ENCODE data around the gene CALY.
A peak's percentile ranks its signal among the peaks of the same experiment; 100 is the strongest.

Gene CALY

GRCh38 chr10:133353202-133353959 lies 16.7 kb upstream of the CALY start:
- TF ChIP-seq FOXM1 (IDR thresholded peaks at IDR 0.05; ENCODE audit: borderline replicate concordance, low read depth) (no peak), TEAD4 (IDR thresholded peaks at IDR 0.05) (no peak), NFIC (IDR thresholded peaks at IDR 0.05) (no peak), CEBPB (IDR thresholded peaks at IDR 0.05) (no peak), ZBTB7A (IDR thresholded peaks at IDR 0.05; ENCODE audit: low read depth) (no peak), USF1 (IDR thresholded peaks at IDR 0.05) (no peak), CREB1 (IDR thresholded peaks at IDR 0.05; ENCODE audit: low read depth) (no peak), REST (IDR thresholded peaks at IDR 0.05; ENCODE audit: low read depth) (no peak), YY1 (IDR thresholded peaks at IDR 0.05; ENCODE audit: low read depth) (no peak)

- TF ChIP-seq REST (IDR thresholded peaks at IDR 0.05; ENCODE audit: low read depth) (0 out of 2 replicates have a peak, but pooled peaks have one; percentile 27), NFIC (IDR thresholded peaks at IDR 0.05) (no peak), RAD21 (IDR thresholded peaks at IDR 0.05; ENCODE audit: low read depth) (peak; percentile 17; the same call in 1 of the 2 replicates)
These were observed 15.0 kb upstream of the CALY start for GRCh38 chr10:133351408-133352318.

GRCh38 chr10:133350950-133351329 lies 14.2 kb upstream of the CALY start:
- TF ChIP-seq TEAD4 (IDR thresholded peaks at IDR 0.05) (no peak), ZBTB7A (IDR thresholded peaks at IDR 0.05; ENCODE audit: low read depth) (no peak), EGR1 (IDR thresholded peaks at IDR 0.05) (no peak), REST (IDR thresholded peaks at IDR 0.05; ENCODE audit: low read depth) (no peak), USF1 (IDR thresholded peaks at IDR 0.05) (no peak; the same call in 1 of the 2 replicates), CREB1 (IDR thresholded peaks at IDR 0.05; ENCODE audit: low read depth) (no peak), YY1 (IDR thresholded peaks at IDR 0.05; ENCODE audit: low read depth) (no peak), TCF12 (IDR thresholded peaks at IDR 0.05; ENCODE audit: low read depth) (no peak), FOXM1 (IDR thresholded peaks at IDR 0.05; ENCODE audit: borderline replicate concordance, low read depth) (no peak), EP300 (IDR thresholded peaks at IDR 0.05; ENCODE audit: borderline replicate concordance) (no peak), RAD21 (IDR thresholded peaks at IDR 0.05; ENCODE audit: low read depth) (no peak), TAF1 (IDR thresholded peaks at IDR 0.05; ENCODE audit: low read depth) (no peak)

- TF ChIP-seq MAX (IDR thresholded peaks at IDR 0.05) = no peak
- TF ChIP-seq FOXM1 (IDR thresholded peaks at IDR 0.05; ENCODE audit: borderline replicate concordance, low read depth) = no peak
These were observed 13.7 kb upstream of the CALY start for GRCh38 chr10:133350283-133350949.
